GM12891 (cell line): ENCODE data around the gene CNN2.

Experiments used
- DNase-seq: peaks from one replicate; pipeline ENCODE4 v3.0.0; 2011; ENCODE audit warnings: low spot score; ENCODE audit not compliant: insufficient read length
- FAIRE-seq: peaks from 2 replicates; lab custom pipeline; 2011; peaks lifted over from hg19 to GRCh38; lab: Jason Lieb, UNC
- PAX5 ChIP-seq: IDR thresholded peaks from 2 replicates; pipeline ENCODE4 v1.6.1; 2011; ENCODE audit warnings: low read length, moderate library complexity, mild to moderate bottlenecking; ENCODE audit not compliant: insufficient read depth, severe bottlenecking
- POLR2A ChIP-seq: IDR thresholded peaks from 2 replicates; pipeline ENCODE4 v1.6.1; 2011; ENCODE audit warnings: low read depth, low read length, control low read depth
- POLR2AphosphoS5 ChIP-seq: IDR thresholded peaks from 2 replicates; pipeline ENCODE4 v1.6.1; 2011; ENCODE audit warnings: low read depth, low read length, control low read depth
- POU2F2 ChIP-seq: IDR thresholded peaks from 2 replicates; pipeline ENCODE4 v1.6.1; 2011; ENCODE audit warnings: low read depth, mild to moderate bottlenecking, control low read depth, low read length, moderate library complexity
- SPI1 ChIP-seq: IDR thresholded peaks from 2 replicates; pipeline ENCODE4 v1.6.1; 2011; ENCODE audit warnings: low read depth, low read length, control low read depth
- TAF1 ChIP-seq: IDR thresholded peaks from 2 replicates; pipeline ENCODE4 v1.6.1; 2011; ENCODE audit warnings: low read depth, low read length, control low read depth

Gene CNN2

GRCh38 chr19:1003283-1003682 lies 23.1 kb upstream of the CNN2 start:
- DNase-seq (no peak), FAIRE-seq (no peak)
- TF ChIP-seq POLR2AphosphoS5, result no peak
- no peak for TF ChIP-seq PAX5
- TF ChIP-seq SPI1, result no peak
- TF ChIP-seq POLR2A, result no peak
- no peak for TF ChIP-seq TAF1

- no peak for DNase-seq
- no peak for FAIRE-seq
- no peak for TF ChIP-seq SPI1
Measured at GRCh38 chr19:1004204-1004802, 22.1 kb upstream of the CNN2 start.

- FAIRE-seq (no peak), DNase-seq (no peak)
- no peak for TF ChIP-seq POLR2A
- TF ChIP-seq TAF1, result no peak
Measured at GRCh38 chr19:1004803-1005664, 21.4 kb upstream of the CNN2 start.

- TF ChIP-seq SPI1 (no peak), POLR2A (no peak), PAX5 (no peak), TAF1 (no peak), POLR2AphosphoS5 (0 out of 2 replicates have a peak, but pooled peaks have one; percentile 21), POU2F2 (no peak)
- no peak for FAIRE-seq
- DNase-seq, result no peak
Measured at GRCh38 chr19:1006711-1007398, 19.6 kb upstream of the CNN2 start.

- FAIRE-seq, result no peak
- DNase-seq, result no peak
- TF ChIP-seq TAF1, result no peak
- TF ChIP-seq POLR2A, result no peak
- no peak for TF ChIP-seq POLR2AphosphoS5
- no peak for TF ChIP-seq PAX5
- no peak for TF ChIP-seq POU2F2
- no peak for TF ChIP-seq SPI1
Measured at GRCh38 chr19:1007399-1008251, 18.8 kb upstream of the CNN2 start.

GRCh38 chr19:1008268-1009040 lies 18.0 kb upstream of the CNN2 start:
- no peak for DNase-seq
- FAIRE-seq, result no peak
- TF ChIP-seq POLR2AphosphoS5 (no peak), POU2F2 (no peak), TAF1 (no peak), POLR2A (no peak), PAX5 (no peak), SPI1 (no peak)

- no peak for FAIRE-seq
Measured at GRCh38 chr19:1009041-1009980, 17.1 kb upstream of the CNN2 start.

GRCh38 chr19:1009981-1010538 lies 16.3 kb upstream of the CNN2 start:
- TF ChIP-seq SPI1 (no peak), POLR2A (no peak), POU2F2 (no peak), POLR2AphosphoS5 (no peak), TAF1 (no peak), PAX5 (no peak)
- FAIRE-seq (no peak), DNase-seq (no peak)

More at GRCh38 chr19:1009041-1009980, 17.1 kb upstream of the CNN2 start:
- no peak for TF ChIP-seq PAX5
- TF ChIP-seq POLR2AphosphoS5, result peak; percentile 50; the same call in 1 of the 2 replicates
- TF ChIP-seq SPI1, result no peak
- DNase-seq, result no peak
